SK-N-SH (cell line): ENCODE measurements around the gene KCNQ2. TPM values are rescaled to one million over a fixed set of nuclear protein-coding genes. Genes with fewer than 3 reads are reported as not detected.
A peak's percentile ranks its signal among the peaks of the same experiment; 100 is the strongest.

Source experiments
- CTCF ChIA-PET: fragments of 300-600, 350-600 bp; formaldehyde crosslinking; extraction: SDS; loops from one replicate; lab custom pipeline; 2021; lab: Yijun Ruan, JAX
- POLR2A ChIA-PET: fragments of 350-600 bp; sonication (Branson Sonifier 250); formaldehyde crosslinking; extraction: SDS; loops from one replicate; lab custom pipeline; 2020; ENCODE audit warnings: antibody characterized with exemption, inconsistent platforms; lab: Yijun Ruan, JAX
- DNase-seq: peaks from one replicate; pipeline ENCODE4 v3.0.0; 2012
- H2AFZ ChIP-seq: fragments of 200-600 bp; sonication (generic); 2 replicates; pipeline ENCODE4 v1.8.1; 2016; ENCODE audit warnings: antibody characterized with exemption, mild to moderate bottlenecking, low read depth
- H3F3A ChIP-seq: fragments of 200-600 bp; sonication (generic); replicated peaks from 2 replicates; pipeline ENCODE3; 2016; ENCODE audit warnings: antibody characterized with exemption, mild to moderate bottlenecking; ENCODE audit not compliant: insufficient read depth
- H3K27ac ChIP-seq, 2 experiments: fragments of 200-500 bp in 1 of 2; fragments of 200-600 bp in 1 of 2; sonication (Bioruptor generic) in 1 of 2; sonication (generic), shearing (Covaris generic) in 1 of 2; 2 replicates each; pipeline versions ENCODE4 v1.5.1 to v1.6.1; 2014 to 2016; ENCODE audit warnings: low read depth in 2 of 2, inconsistent platforms in 1 of 2, low read length in 1 of 2, mild to moderate bottlenecking in 1 of 2, mixed read lengths in 1 of 2
- H3K27me3 ChIP-seq: fragments of 200-600 bp; sonication (generic), shearing (Covaris generic); 2 replicates; pipeline ENCODE4 v1.6.1; 2016; ENCODE audit warnings: mixed run types; ENCODE audit not compliant: insufficient read depth
- H3K36me3 ChIP-seq, 2 experiments: fragments of 200-500 bp in 1 of 2; fragments of 200-600 bp in 1 of 2; sonication (Bioruptor generic) in 1 of 2; sonication (generic) in 1 of 2; replicated peaks in 1 of 2; 2 replicates each; pipeline versions ENCODE3 to v1.5.1; 2014 to 2016; ENCODE audit warnings: low read length in 1 of 2, mild to moderate bottlenecking in 1 of 2; ENCODE audit not compliant: insufficient read depth in 2 of 2, control insufficient read depth in 1 of 2
- H3K4me1 ChIP-seq, 2 experiments: fragments of 200-500 bp in 1 of 2; fragments of 200-600 bp in 1 of 2; sonication (Bioruptor generic) in 1 of 2; sonication (generic), shearing (Covaris generic) in 1 of 2; 2 replicates each; pipeline versions ENCODE4 v1.5.1 to v1.6.1; 2014 to 2016; ENCODE audit warnings: low read depth in 1 of 2, low read length in 1 of 2, mixed run types in 1 of 2; ENCODE audit not compliant: insufficient read depth in 2 of 2, control insufficient read depth in 1 of 2
- H3K4me2 ChIP-seq: fragments of 200-600 bp; sonication (generic), shearing (Covaris generic); 2 replicates; pipeline ENCODE4 v1.6.1; 2017; ENCODE audit warnings: mixed run types
- H3K4me3 ChIP-seq, 2 experiments: fragments of 200-500 bp in 1 of 2; fragments of 200-600 bp in 1 of 2; sonication (Bioruptor generic) in 1 of 2; sonication (generic), shearing (Covaris generic) in 1 of 2; 2 replicates each; pipeline versions ENCODE4 v1.5.1 to v1.8.1; 2014 to 2016; ENCODE audit warnings: low read depth in 2 of 2, inconsistent platforms in 1 of 2, low read length in 1 of 2, mild to moderate bottlenecking in 1 of 2, mixed read lengths in 1 of 2, moderate library complexity in 1 of 2
- H3K79me2 ChIP-seq: fragments of 200-600 bp; sonication (generic); 2 replicates; pipeline ENCODE4 v1.8.1; 2017; ENCODE audit warnings: mild to moderate bottlenecking; ENCODE audit not compliant: insufficient read depth
- H3K9ac ChIP-seq: fragments of 200-600 bp; sonication (generic); 2 replicates; pipeline ENCODE4 v1.6.1; 2017; ENCODE audit warnings: mixed run types
- H3K9me2 ChIP-seq: fragments of 200-600 bp; sonication (generic); 2 replicates; pipeline ENCODE4 v1.6.1; 2017; ENCODE audit warnings: mixed run types
- H3K9me3 ChIP-seq: fragments of 200-600 bp; sonication (generic); 2 replicates; pipeline ENCODE4 v1.6.1; 2017; ENCODE audit warnings: mixed run types, mild to moderate bottlenecking, moderate library complexity
- H4K20me1 ChIP-seq: fragments of 200-600 bp; sonication (generic); 2 replicates; pipeline ENCODE4 v1.6.1; 2017; ENCODE audit warnings: mild to moderate bottlenecking, mixed run types; ENCODE audit not compliant: insufficient read depth
- CHD2 ChIP-seq: fragments of 150-350 bp; IDR thresholded peaks from 2 replicates; pipeline ENCODE4 v1.6.1; 2018; ENCODE audit warnings: low read length; ENCODE audit not compliant: partially characterized antibody
- CTCF ChIP-seq: fragments of 200-600 bp; sonication (generic); IDR thresholded peaks from 2 replicates; pipeline ENCODE4 v1.6.1; 2017; ENCODE audit warnings: antibody characterized with exemption, mild to moderate bottlenecking, moderate library complexity
- EP300 ChIP-seq, 2 experiments: IDR thresholded peaks; 2 replicates each; pipeline versions ENCODE4 v1.4.0 to v1.6.1; 2012; ENCODE audit warnings: borderline replicate concordance in 1 of 2, low read depth in 1 of 2, low read length in 1 of 2
- FOXJ3 ChIP-seq: sonication (generic); formaldehyde crosslinking; IDR thresholded peaks from 2 replicates; pipeline ENCODE4 v1.5.1; 2020; ENCODE audit warnings: mild to moderate bottlenecking, missing genetic modification reagents
- FOXM1 ChIP-seq: IDR thresholded peaks from 2 replicates; pipeline ENCODE4 v1.4.0; 2012; ENCODE audit warnings: low read depth, mild to moderate bottlenecking
- IRF3 ChIP-seq: fragments of 150-350 bp; IDR thresholded peaks from 2 replicates; pipeline ENCODE4 v1.6.1; 2016; ENCODE audit warnings: mild to moderate bottlenecking, low read depth, low read length
- JUND ChIP-seq: IDR thresholded peaks from 2 replicates; pipeline ENCODE4 v1.4.0; 2012
- MXI1 ChIP-seq: IDR thresholded peaks from 2 replicates; pipeline ENCODE4 v1.6.1; 2012; ENCODE audit warnings: mild to moderate bottlenecking, low read depth, low read length, improper control_type of control experiment
- PBX3 ChIP-seq: IDR thresholded peaks from 2 replicates; pipeline ENCODE4; 2012
- RCOR1 ChIP-seq: fragments of 150-350 bp; IDR thresholded peaks from 2 replicates; pipeline ENCODE4 v1.6.1; 2017; ENCODE audit warnings: antibody characterized with exemption, low read length
- REST ChIP-seq: IDR thresholded peaks from 2 replicates; pipeline ENCODE4 v1.6.1; 2012; ENCODE audit warnings: mild to moderate bottlenecking, low read depth, low read length, moderate library complexity
- RFX5 ChIP-seq: IDR thresholded peaks from 2 replicates; pipeline ENCODE4 v1.6.1; 2012; ENCODE audit warnings: mild to moderate bottlenecking, improper control_type of control experiment, low read length
- SIN3A ChIP-seq: IDR thresholded peaks from 2 replicates; pipeline ENCODE4 v1.6.1; 2012; ENCODE audit warnings: low read depth, mild to moderate bottlenecking, low read length, moderate library complexity, borderline replicate concordance
- SMC3 ChIP-seq: IDR thresholded peaks from 2 replicates; pipeline ENCODE4 v1.6.1; 2012; ENCODE audit warnings: low read depth, low read length, improper control_type of control experiment
- TEAD4 ChIP-seq: IDR thresholded peaks from 2 replicates; pipeline ENCODE4 v1.4.0; 2012; ENCODE audit warnings: mild to moderate bottlenecking, borderline replicate concordance; ENCODE audit not compliant: insufficient read depth
- YY1 ChIP-seq: IDR thresholded peaks from 2 replicates; pipeline ENCODE4 v1.4.0; 2012; ENCODE audit warnings: low read depth, mild to moderate bottlenecking
- WGBS: methylation state at CpG from one replicate; pipeline ENCODE4 v1.1.6; 2017; ENCODE audit warnings: low lambda C conversion rate; 5-methylcytosine and 5-hydroxymethylcytosine counted together
- polyA plus RNA-seq, 3 experiments: library from polyadenylated mRNA; depleted of rRNA; stranded (reverse); fragments of >200 nt; gene quantifications; 2 replicates each; pipeline ENCODE4 v1.2.3, GENCODE V29; 2012

KCNQ2 gene
- polyA plus RNA-seq, 1 of the 3 experiments (the other 2 are of a cell fraction): 3.9 TPM

GRCh38 chr20:63461104-63461763 lies 11.2 kb downstream of the KCNQ2 start:
- ChIA-PET CTCF (interaction anchor here (1.3 to 2.3 kb wide), 2 partner anchors 17 to 35 kb away, joined by 5 to 9 read pairs; no protein-coding TSS in a partner anchor), POLR2A (interaction anchor here (1.1 kb wide), 1 partner anchor 10 kb away, joined by 3 read pairs; no protein-coding TSS in a partner anchor)
- Histone ChIP-seq H3K36me3 (no peaks in the 10 kb centered on the region), H3K4me3 (no peak overlapping the region), H3K9me2 (no peaks in the 10 kb centered on the region), H3K79me2 (no peaks in the 10 kb centered on the region), H3K4me1 (peaks cover 0 to 95% of the 10 kb centered on the region in 2 experiments; a peak in 2 of 4 replicates), H3K4me2 (no peak overlapping the region), H3K9me3 (no peaks in the 10 kb centered on the region), H3K27me3 (peaks cover 17% of the 10 kb centered on the region), H4K20me1 (no peaks in the 10 kb centered on the region)
- WGBS: 48% methylated on average over 22 of the region's 22 CpGs
- no peak for DNase-seq
- TF ChIP-seq REST: peak; percentile 95
- TF ChIP-seq RFX5: no peak
- TF ChIP-seq CTCF: no peak
- TF ChIP-seq, all 33 proteins: peak for 1
- no peak overlapping the region for H2AFZ ChIP-seq
- no peaks in the 10 kb centered on the region for H3F3A ChIP-seq
- peak overlapping the region in 1 of 2 experiments; percentile 58; a peak in 1 of 4 replicates for H3K27ac ChIP-seq
- no peak overlapping the region for H3K9ac ChIP-seq

GRCh38 chr20:63459070-63459380 lies 13.4 kb downstream of the KCNQ2 start:
- Histone ChIP-seq H4K20me1 (no peaks in the 10 kb centered on the region), H3K27ac (peak overlapping the region in 1 of 2 experiments; percentile 99; a peak in 1 of 4 replicates), H3F3A (no peaks in the 10 kb centered on the region), H3K36me3 (no peaks in the 10 kb centered on the region), H3K9ac (no peak overlapping the region), H3K9me2 (no peaks in the 10 kb centered on the region), H3K4me1 (peaks cover 3 to 96% of the 10 kb centered on the region in 2 experiments; a peak in 3 of 4 replicates), H3K27me3 (peaks cover 8% of the 10 kb centered on the region), H3K9me3 (no peaks in the 10 kb centered on the region), H3K4me2 (no peak overlapping the region), H2AFZ (no peak overlapping the region), H3K79me2 (no peaks in the 10 kb centered on the region), H3K4me3 (no peak overlapping the region)
- 63% methylated on average over 17 of the region's 17 CpGs for WGBS
- POLR2A ChIA-PET: interaction anchor here (0.6 kb wide), 1 partner anchor 42 kb away, joined by 3 read pairs; no protein-coding TSS in a partner anchor
- CTCF ChIA-PET: interaction anchor here (1.1 to 1.9 kb wide), 2 partner anchors 17 to 25 kb away, joined by 3 to 7 read pairs; no protein-coding TSS in a partner anchor
- DNase-seq: no peak
- no peak for TF ChIP-seq FOXM1
- no peak for TF ChIP-seq TEAD4
- TF ChIP-seq SIN3A: no peak
- no peak for TF ChIP-seq IRF3
- no peak for TF ChIP-seq SMC3
- TF ChIP-seq RCOR1: no peak
- TF ChIP-seq EP300 (IDR thresholded peaks at IDR 0.05; ENCODE audit: borderline replicate concordance in 1 of 2, low read depth in 1 of 2, low read length in 1 of 2): no peak
- no peak for TF ChIP-seq FOXJ3 (CRISPR knock-in tag)
- no peak for TF ChIP-seq MXI1
- no peak for TF ChIP-seq YY1
- no peak for TF ChIP-seq JUND
- no peak for TF ChIP-seq CHD2
- TF ChIP-seq PBX3: no peak
- TF ChIP-seq, all 33 proteins: peak for 0
